GM06990 (cell line): Measurements from ENCODE around the gene TSPAN1.
"Not testable (repeated sequence)": the region's sequence is repeated elsewhere in the genome, so short reads cannot be mapped to it uniquely, and the experiment has no call there.

Experiments used
- DNase-seq: peaks from one replicate; pipeline ENCODE4 v3.0.0-alpha.2; 2011; ENCODE audit not compliant: insufficient read length; ENCODE audit errors: extremely low read depth
- H3K27me3 ChIP-seq: replicated peaks from 2 replicates; pipeline ENCODE4 v1.6.0; 2011; ENCODE audit warnings: low read length; ENCODE audit not compliant: control insufficient read depth, insufficient read depth
- H3K36me3 ChIP-seq: 2 replicates; pipeline ENCODE4 v1.5.1; 2011; ENCODE audit warnings: low read length; ENCODE audit not compliant: control insufficient read depth, insufficient read depth
- H3K4me3 ChIP-seq: replicated peaks from 2 replicates; pipeline ENCODE4 v1.5.1; 2011; ENCODE audit warnings: low read depth, mild to moderate bottlenecking, control low read depth, low read length
- TF ChIP-seq, protein P1 (sequence below): IDR thresholded peaks from 2 replicates; pipeline ENCODE4 v1.5.1; 2011; ENCODE audit warnings: low read length, control low read depth, mild to moderate bottlenecking, inconsistent platforms; ENCODE audit not compliant: insufficient read depth, poor library complexity, severe bottlenecking

Gene TSPAN1

GRCh38 chr1:46219551-46220520 is 44.9 kb downstream of the TSPAN1 start:
- TF ChIP-seq, protein P1, sequence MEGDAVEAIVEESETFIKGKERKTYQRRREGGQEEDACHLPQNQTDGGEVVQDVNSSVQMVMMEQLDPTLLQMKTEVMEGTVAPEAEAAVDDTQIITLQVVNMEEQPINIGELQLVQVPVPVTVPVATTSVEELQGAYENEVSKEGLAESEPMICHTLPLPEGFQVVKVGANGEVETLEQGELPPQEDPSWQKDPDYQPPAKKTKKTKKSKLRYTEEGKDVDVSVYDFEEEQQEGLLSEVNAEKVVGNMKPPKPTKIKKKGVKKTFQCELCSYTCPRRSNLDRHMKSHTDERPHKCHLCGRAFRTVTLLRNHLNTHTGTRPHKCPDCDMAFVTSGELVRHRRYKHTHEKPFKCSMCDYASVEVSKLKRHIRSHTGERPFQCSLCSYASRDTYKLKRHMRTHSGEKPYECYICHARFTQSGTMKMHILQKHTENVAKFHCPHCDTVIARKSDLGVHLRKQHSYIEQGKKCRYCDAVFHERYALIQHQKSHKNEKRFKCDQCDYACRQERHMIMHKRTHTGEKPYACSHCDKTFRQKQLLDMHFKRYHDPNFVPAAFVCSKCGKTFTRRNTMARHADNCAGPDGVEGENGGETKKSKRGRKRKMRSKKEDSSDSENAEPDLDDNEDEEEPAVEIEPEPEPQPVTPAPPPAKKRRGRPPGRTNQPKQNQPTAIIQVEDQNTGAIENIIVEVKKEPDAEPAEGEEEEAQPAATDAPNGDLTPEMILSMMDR, result no peak
- H3K36me3 ChIP-seq, result no peaks in the 10 kb centered on the region
- H3K27me3 ChIP-seq, result no peaks in the 10 kb centered on the region
- DNase-seq, result no peak
- H3K4me3 ChIP-seq, result no peak overlapping the region

GRCh38 chr1:46220808-46221207 is 45.9 kb downstream of the TSPAN1 start:
- TF ChIP-seq, protein P1, result no peak
- no peak for DNase-seq
- Histone ChIP-seq H3K36me3 (no peaks in the 10 kb centered on the region), H3K27me3 (no peaks in the 10 kb centered on the region), H3K4me3 (no peak overlapping the region)

GRCh38 chr1:46221749-46222148 is 46.9 kb downstream of the TSPAN1 start:
- TF ChIP-seq, protein P1, result no peak
- H3K27me3 ChIP-seq, result no peaks in the 10 kb centered on the region
- DNase-seq, result no peak
- H3K4me3 ChIP-seq, result no peak overlapping the region
- H3K36me3 ChIP-seq, result no peaks in the 10 kb centered on the region

DNA sequence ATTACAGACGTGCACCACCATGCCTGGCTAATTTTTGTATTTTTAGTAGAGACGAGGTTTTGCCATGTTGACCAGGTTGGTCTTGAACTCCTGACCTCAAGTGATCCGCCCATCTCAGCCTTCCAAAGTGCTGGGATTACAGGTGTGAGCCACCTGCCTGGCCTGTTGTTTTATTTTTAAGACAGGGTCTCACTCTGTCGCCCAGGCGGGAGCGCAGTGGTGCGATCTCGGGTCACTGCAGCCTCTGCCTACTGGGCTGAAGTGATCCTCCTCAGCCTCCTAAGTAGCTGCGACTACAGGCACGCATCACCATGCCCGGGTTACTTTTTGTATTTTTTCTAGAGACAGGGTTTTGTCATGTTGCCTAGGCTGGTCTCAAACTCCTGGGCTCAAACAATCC is 48.2 kb downstream of the TSPAN1 start:
- not testable (repeated sequence) for H3K27me3 ChIP-seq, H3K36me3 ChIP-seq, H3K4me3 ChIP-seq, DNase-seq

GRCh38 chr1:46223472-46223943 is 48.6 kb downstream of the TSPAN1 start:
- Histone ChIP-seq H3K4me3 (no peak overlapping the region), H3K27me3 (no peaks in the 10 kb centered on the region), H3K36me3 (no peaks in the 10 kb centered on the region)
- TF ChIP-seq, protein P1, result peak; percentile 92
- peak; percentile 57 for DNase-seq

GRCh38 chr1:46224966-46225365 is 50.1 kb downstream of the TSPAN1 start:
- Histone ChIP-seq H3K36me3 (no peaks in the 10 kb centered on the region), H3K27me3 (no peaks in the 10 kb centered on the region), H3K4me3 (no peak overlapping the region)
- TF ChIP-seq, protein P1, result no peak
- DNase-seq, result no peak

DNA sequence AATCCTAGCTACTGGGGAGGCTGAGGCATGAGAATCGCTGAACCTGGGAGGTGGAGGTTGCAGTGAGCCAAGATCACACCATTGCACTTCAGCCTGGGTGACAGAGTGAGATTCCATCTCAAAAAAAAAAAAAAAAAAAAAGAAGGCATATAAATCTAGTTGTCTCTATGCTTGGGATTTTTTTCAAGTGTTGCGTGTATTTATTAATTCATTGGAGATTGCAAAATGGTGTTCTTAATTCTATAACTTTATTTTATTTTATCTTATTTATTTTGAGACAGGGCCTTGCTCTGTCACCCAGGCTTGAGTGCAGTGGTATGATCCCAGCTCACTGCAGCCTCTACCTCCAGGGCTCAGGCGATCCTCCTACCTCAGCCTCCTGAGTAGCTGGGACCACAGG is 56.3 kb downstream of the TSPAN1 start:
- H3K36me3 ChIP-seq, H3K4me3 ChIP-seq, H3K27me3 ChIP-seq, DNase-seq: not testable (repeated sequence)
